Neuron (in vitro differentiated cells): Measurements from ENCODE around the gene GSN.

Experiments
- H2AFZ ChIP-seq: one replicate; pipeline ENCODE4 v1.6.1; 2013; ENCODE audit warnings: low read depth, mild to moderate bottlenecking, inconsistent platforms, low read length, moderate library complexity
- H3K27me3 ChIP-seq: one replicate; pipeline ENCODE4 v1.6.1; 2013; ENCODE audit warnings: low read length; ENCODE audit not compliant: insufficient read depth
- H3K36me3 ChIP-seq: one replicate; pipeline ENCODE4 v1.6.1; 2013; ENCODE audit warnings: low read length; ENCODE audit not compliant: insufficient read depth
- H3K4me1 ChIP-seq: one replicate; pipeline ENCODE4 v1.6.1; 2013; ENCODE audit warnings: low read length; ENCODE audit not compliant: insufficient read depth
- H3K4me3 ChIP-seq: 2 replicates; pipeline ENCODE4 v1.5.1; 2013; ENCODE audit warnings: mild to moderate bottlenecking, low read length, moderate library complexity
- H3K9me3 ChIP-seq: one replicate; pipeline ENCODE4 v1.6.1; 2013; ENCODE audit warnings: low read length

GSN gene

GRCh38 chr9:121324316-121324715, 56.4 kb downstream of the GSN start:
- Histone ChIP-seq H3K9me3 (no peaks in the 10 kb centered on the region), H3K36me3 (no peaks in the 10 kb centered on the region), H3K4me3 (no peak overlapping the region), H2AFZ (no peak overlapping the region), H3K4me1 (peaks cover 10% of the 10 kb centered on the region), H3K27me3 (no peaks in the 10 kb centered on the region)

GRCh38 chr9:121324755-121325154, 56.8 kb downstream of the GSN start:
- H3K4me3 ChIP-seq = no peak overlapping the region
- no peaks in the 10 kb centered on the region for H3K9me3 ChIP-seq
- H3K27me3 ChIP-seq = no peaks in the 10 kb centered on the region
- H3K4me1 ChIP-seq = peaks cover 10% of the 10 kb centered on the region
- no peaks in the 10 kb centered on the region for H3K36me3 ChIP-seq
- H2AFZ ChIP-seq = no peak overlapping the region

DNA sequence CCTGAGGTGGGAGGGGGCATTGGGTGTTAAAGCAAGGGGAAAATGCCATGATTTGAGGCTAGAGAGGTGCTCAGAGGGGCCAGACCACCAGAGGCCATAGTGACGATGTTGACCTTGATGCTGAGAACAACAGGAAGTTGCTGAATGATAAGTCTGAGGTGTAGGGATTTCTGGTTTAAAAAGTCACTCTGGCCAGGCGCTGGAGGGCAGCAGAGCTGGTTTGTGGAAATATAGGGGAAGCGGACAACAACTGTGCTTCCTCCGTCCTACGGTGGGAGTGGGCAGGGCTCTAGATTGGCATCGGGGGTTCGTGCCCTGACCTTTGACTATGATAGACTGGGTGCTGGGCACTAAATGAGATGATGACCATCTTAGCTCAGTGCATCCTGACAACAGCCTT, 57.4 kb downstream of the GSN start:
- Histone ChIP-seq H3K4me3 (no peak overlapping the region), H3K9me3 (no peaks in the 10 kb centered on the region), H3K36me3 (no peaks in the 10 kb centered on the region), H3K4me1 (peaks cover 10% of the 10 kb centered on the region), H3K27me3 (no peaks in the 10 kb centered on the region), H2AFZ (no peak overlapping the region)

DNA sequence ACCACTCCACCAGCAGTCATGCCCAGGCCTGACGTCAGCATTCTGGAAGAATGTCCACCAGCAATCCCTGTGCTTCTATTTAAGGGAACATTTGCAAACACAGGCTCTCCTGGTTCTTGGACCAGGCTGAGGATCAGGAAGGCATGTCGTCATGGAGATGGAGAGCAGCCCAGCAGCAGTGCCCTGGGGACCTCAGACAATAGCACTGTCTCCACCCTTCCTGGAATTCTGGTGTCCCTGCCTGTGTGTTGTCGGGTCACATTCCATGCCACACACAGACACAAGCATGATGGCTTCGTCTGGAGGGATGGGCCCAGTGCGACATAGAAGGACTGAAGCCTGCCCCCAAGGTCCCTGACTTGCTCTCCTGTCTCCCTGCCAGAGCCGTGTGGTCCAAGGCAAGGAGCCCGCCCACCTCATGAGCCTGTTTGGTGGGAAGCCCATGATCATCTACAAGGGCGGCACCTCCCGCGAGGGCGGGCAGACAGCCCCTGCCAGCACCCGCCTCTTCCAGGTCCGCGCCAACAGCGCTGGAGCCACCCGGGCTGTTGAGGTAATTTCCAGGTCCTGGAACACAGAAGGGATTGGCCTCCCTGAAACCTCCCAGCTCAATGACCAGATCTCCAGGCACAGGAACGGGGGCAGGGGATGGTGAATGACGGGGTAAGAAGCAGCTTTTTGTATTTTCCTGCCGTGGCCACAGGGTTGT, 58.3 kb downstream of the GSN start:
- Histone ChIP-seq H2AFZ (no peak overlapping the region), H3K4me1 (peaks cover 10% of the 10 kb centered on the region), H3K4me3 (no peak overlapping the region), H3K36me3 (peaks cover 3% of the 10 kb centered on the region), H3K9me3 (no peaks in the 10 kb centered on the region), H3K27me3 (no peaks in the 10 kb centered on the region)

DNA sequence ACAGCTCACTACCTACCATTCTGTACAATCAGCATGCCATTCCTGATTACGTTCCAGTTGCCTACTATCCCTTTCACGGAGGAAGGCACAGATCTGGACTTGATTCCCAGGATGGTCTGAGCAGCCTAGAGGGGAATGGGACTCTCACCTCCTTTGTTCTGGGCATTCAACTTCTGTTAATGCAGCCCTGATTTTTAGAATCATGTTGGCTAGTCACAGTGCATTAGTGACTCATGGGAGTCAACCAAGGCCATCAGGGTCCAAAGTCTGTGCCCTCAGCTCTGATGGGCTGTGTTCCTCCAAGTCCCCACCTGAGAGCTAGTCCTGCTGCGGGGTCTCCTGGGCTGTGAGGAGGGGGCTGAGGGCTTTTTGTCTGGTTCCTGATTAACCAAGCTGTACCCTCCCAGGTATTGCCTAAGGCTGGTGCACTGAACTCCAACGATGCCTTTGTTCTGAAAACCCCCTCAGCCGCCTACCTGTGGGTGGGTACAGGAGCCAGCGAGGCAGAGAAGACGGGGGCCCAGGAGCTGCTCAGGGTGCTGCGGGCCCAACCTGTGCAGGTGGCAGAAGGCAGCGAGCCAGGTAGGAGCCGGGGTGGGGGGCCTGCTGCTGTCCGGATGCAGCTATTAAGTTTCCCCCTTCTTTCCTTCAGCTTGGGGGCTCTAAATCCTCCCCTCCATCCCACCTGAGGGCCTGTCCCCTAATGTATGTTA, 59.1 kb downstream of the GSN start:
- Histone ChIP-seq H2AFZ (no peak overlapping the region), H3K4me1 (peaks cover 10% of the 10 kb centered on the region), H3K36me3 (peaks cover 3% of the 10 kb centered on the region), H3K9me3 (no peaks in the 10 kb centered on the region), H3K27me3 (no peaks in the 10 kb centered on the region), H3K4me3 (no peak overlapping the region)

DNA sequence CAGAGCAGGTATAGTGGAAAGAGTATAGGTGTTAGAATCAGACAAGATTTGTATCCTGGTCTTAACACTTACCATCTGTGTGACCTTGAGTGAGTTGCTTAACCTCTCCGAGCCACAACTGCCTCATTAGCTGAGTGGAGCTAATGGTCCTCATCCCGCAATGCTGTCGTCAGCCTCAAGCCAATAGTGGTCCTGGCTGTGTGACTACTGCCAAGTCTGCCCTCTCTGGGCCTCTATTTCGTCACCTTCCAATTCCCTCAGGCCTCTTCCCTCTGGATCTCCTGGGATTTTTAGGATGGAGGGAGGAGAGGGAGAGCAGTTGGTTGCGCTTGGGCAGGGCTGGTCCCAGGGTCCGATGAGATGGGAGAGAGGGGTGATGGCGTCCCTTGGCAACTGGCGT, 60.5 kb downstream of the GSN start:
- Histone ChIP-seq H3K4me3 (no peak overlapping the region), H3K9me3 (no peaks in the 10 kb centered on the region), H3K4me1 (peaks cover 10% of the 10 kb centered on the region), H3K36me3 (peaks cover 3% of the 10 kb centered on the region), H3K27me3 (no peaks in the 10 kb centered on the region), H2AFZ (no peak overlapping the region)

DNA sequence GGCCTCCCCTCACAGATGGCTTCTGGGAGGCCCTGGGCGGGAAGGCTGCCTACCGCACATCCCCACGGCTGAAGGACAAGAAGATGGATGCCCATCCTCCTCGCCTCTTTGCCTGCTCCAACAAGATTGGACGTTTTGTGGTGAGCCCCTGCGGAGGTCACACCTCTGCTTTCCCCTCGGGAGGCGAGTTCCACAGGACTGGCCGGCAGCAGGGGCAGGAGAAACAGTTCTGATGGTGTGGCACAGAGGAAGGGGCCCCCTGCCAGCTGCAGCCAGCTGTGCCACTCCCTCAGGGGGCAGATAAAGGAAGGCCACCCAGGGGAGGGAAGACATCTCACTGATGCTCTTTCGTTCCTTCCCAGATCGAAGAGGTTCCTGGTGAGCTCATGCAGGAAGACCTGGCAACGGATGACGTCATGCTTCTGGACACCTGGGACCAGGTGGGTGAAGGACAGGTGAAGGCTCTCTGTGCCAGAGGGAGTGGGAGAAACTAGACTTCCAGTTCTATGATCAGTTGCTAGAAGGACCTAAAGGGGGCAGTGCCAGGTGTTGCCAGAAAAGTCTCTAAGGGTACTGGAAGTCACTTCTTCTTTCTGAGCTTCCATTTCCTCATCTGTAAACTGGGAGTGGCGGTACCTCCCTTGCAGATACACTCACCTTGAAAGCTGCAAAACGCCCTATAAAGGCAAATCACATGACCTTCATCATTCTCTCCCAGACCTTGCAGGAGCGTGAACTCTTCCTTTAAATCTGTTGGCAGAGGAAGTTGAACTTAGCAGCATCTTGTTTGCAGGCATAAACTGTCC, 61.1 kb downstream of the GSN start:
- Histone ChIP-seq H3K27me3 (no peaks in the 10 kb centered on the region), H3K4me1 (peaks cover 10% of the 10 kb centered on the region), H3K4me3 (no peak overlapping the region), H3K36me3 (peaks cover 3% of the 10 kb centered on the region), H3K9me3 (no peaks in the 10 kb centered on the region), H2AFZ (no peak overlapping the region)

- Histone ChIP-seq H3K27me3 (no peaks in the 10 kb centered on the region), H3K9me3 (no peaks in the 10 kb centered on the region), H3K36me3 (peaks cover 3% of the 10 kb centered on the region), H2AFZ (no peak overlapping the region), H3K4me3 (no peak overlapping the region), H3K4me1 (peaks cover under 1% of the 10 kb centered on the region)
Observed at GRCh38 chr9:121331549-121331948, 63.6 kb downstream of the GSN start.

- peaks cover 3% of the 10 kb centered on the region for H3K36me3 ChIP-seq
- no peaks in the 10 kb centered on the region for H3K4me1 ChIP-seq
Observed at GRCh38 chr9:121331992-121332685, 64.2 kb downstream of the GSN start.

DNA sequence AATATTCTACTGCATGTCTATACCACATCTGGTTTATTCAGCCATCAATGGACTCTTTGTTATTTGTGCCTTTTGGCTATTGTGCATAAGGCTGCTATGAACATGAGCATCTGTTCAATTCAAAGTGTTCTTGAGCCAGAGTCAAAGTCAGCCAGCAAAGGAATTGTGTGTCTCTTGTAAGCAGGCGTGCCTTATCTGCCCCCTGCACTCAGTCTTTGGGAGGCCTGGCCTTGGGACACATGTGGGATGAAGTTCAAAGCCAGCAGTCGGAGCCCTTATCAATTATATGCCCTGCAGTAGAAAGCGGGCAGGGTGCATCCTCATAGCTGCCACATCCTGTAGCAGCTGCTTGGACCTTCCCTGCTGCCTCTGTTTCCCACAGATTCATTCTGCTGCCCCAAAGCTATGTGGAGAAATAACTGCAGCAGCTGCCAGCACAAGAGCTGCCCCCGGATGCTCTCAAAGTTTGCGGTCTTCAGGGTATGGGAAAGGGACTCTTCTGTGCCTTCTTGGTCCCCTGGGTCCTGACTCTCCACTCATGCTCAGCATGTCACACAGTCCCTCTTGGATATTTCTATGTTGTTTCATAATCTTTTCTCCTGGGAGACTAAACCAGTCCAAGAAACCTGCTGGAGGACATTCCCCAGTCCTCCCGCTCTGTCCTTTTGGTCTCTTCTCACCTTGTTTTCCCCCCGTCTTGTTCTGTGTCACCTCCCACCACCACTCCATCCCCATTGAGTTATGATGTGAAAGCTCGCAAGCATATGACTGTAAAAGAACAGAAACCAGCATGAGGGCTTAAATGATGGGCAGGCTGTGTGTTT, 66.2 kb downstream of the GSN start:
- Histone ChIP-seq H3K4me3 (no peak overlapping the region), H3K9me3 (no peaks in the 10 kb centered on the region), H3K4me1 (no peaks in the 10 kb centered on the region), H2AFZ (no peak overlapping the region), H3K27me3 (no peaks in the 10 kb centered on the region), H3K36me3 (peaks cover 3% of the 10 kb centered on the region)

More at GRCh38 chr9:121331992-121332685, 64.2 kb downstream of the GSN start:
- H3K4me3 ChIP-seq = no peak overlapping the region
- no peaks in the 10 kb centered on the region for H3K27me3 ChIP-seq
- no peak overlapping the region for H2AFZ ChIP-seq
- no peaks in the 10 kb centered on the region for H3K9me3 ChIP-seq

GRCh38 chr9:121336665-121337064, 68.7 kb downstream of the GSN start:
- Histone ChIP-seq H3K27me3 (no peaks in the 10 kb centered on the region), H3K4me3 (no peak overlapping the region), H3K4me1 (no peaks in the 10 kb centered on the region), H3K36me3 (no peaks in the 10 kb centered on the region), H2AFZ (no peak overlapping the region), H3K9me3 (no peaks in the 10 kb centered on the region)

DNA sequence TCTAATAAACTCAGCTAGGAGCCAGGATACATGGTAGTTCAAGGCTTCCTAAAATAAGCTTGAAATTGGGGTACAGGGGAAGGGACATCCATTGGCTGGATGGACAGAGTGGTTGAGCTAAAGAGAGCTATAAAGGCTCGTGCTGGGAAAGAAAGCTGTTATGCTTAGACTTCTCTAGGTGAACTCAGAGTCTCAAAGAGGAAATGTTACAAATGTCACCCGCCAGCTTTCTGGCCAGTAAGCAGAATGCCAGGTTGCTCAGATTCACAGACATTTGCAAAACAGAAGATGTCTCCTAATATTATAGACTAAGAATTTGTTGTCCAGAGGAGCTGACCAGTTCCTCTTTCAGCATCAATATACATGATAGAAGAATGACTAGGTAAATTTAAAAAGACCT, 71.5 kb downstream of the GSN start:
- Histone ChIP-seq H2AFZ (no peak overlapping the region), H3K36me3 (no peaks in the 10 kb centered on the region), H3K4me1 (no peaks in the 10 kb centered on the region), H3K9me3 (no peaks in the 10 kb centered on the region), H3K4me3 (no peak overlapping the region), H3K27me3 (no peaks in the 10 kb centered on the region)
